Measurements from ENCODE around the gene PAGE2.
"Not testable (repeated sequence)": the region's sequence is repeated elsewhere in the genome, so short reads cannot be mapped to it uniquely, and the experiment has no call there.

PAGE2 gene

GRCh38 chrX:55088795-55089489, at the start of gene PAGE2:
Gene PAGE2 (plus strand): TSS chrX:55089018. CDS start chrX:55090021, 1,003 bp downstream.
- TF ChIP-seq ZNF274 (IDR thresholded peaks at IDR 0.05; ENCODE audit: low read depth, low read length), result no peak
- no peak within 1 kb of the TSS for H3K4me3 ChIP-seq (ENCODE audit: low read length)

- TF ChIP-seq ZNF274 (IDR thresholded peaks at IDR 0.05; ENCODE audit: low read depth, low read length), result no peak
- H3K4me3 ChIP-seq (ENCODE audit: low read length), result no peak overlapping the region
Observed at GRCh38 chrX:55039471-55039870, 49.3 kb upstream of the PAGE2 start.

GRCh38 chrX:55041514-55041913, 47.3 kb upstream of the PAGE2 start:
- H3K4me3 ChIP-seq (ENCODE audit: low read length), result no peak overlapping the region
- TF ChIP-seq ZNF274 (IDR thresholded peaks at IDR 0.05; ENCODE audit: low read depth, low read length), result no peak

- not testable (repeated sequence) for H3K4me3 ChIP-seq (ENCODE audit: low read length)
Observed at GRCh38 chrX:55050599-55050998, 38.2 kb upstream of the PAGE2 start.

- no peak for TF ChIP-seq ZNF274 (IDR thresholded peaks at IDR 0.05; ENCODE audit: low read depth, low read length)
- no peak overlapping the region for H3K4me3 ChIP-seq (ENCODE audit: low read length)
Observed at GRCh38 chrX:55056820-55057674, 31.8 kb upstream of the PAGE2 start.

GRCh38 chrX:55057675-55058249, 31.1 kb upstream of the PAGE2 start:
- TF ChIP-seq ZNF274 (IDR thresholded peaks at IDR 0.05; ENCODE audit: low read depth, low read length), result no peak
- H3K4me3 ChIP-seq (ENCODE audit: low read length), result no peak overlapping the region

GRCh38 chrX:55067180-55067579, 21.6 kb upstream of the PAGE2 start:
- not testable (repeated sequence) for H3K4me3 ChIP-seq (ENCODE audit: low read length)

- TF ChIP-seq ZNF274 (IDR thresholded peaks at IDR 0.05; ENCODE audit: low read depth, low read length), result no peak
- no peak overlapping the region for H3K4me3 ChIP-seq (ENCODE audit: low read length)
Observed at GRCh38 chrX:55072286-55072685, 16.5 kb upstream of the PAGE2 start.

- TF ChIP-seq ZNF274 (IDR thresholded peaks at IDR 0.05; ENCODE audit: low read depth, low read length), result no peak
- no peak within 1 kb of the TSS for H3K4me3 ChIP-seq (ENCODE audit: low read length)
Observed at GRCh38 chrX:55074851-55075467, 13.9 kb upstream of the PAGE2 start, which contains the start of gene PAGE2B. Gene PAGE2B (plus strand): TSS chrX:55075030. CDS start chrX:55076042, 1,012 bp downstream.

GRCh38 chrX:55098691-55099090, 9.9 kb downstream of the PAGE2 start:
- TF ChIP-seq ZNF274 (IDR thresholded peaks at IDR 0.05; ENCODE audit: low read depth, low read length), result no peak
- no peak overlapping the region for H3K4me3 ChIP-seq (ENCODE audit: low read length)

- TF ChIP-seq ZNF274 (IDR thresholded peaks at IDR 0.05; ENCODE audit: low read depth, low read length), result no peak
- no peak overlapping the region for H3K4me3 ChIP-seq (ENCODE audit: low read length)
Observed at GRCh38 chrX:55099162-55099561, 10.3 kb downstream of the PAGE2 start.

- no peak overlapping the region for H3K4me3 ChIP-seq (ENCODE audit: low read length)
- no peak for TF ChIP-seq ZNF274 (IDR thresholded peaks at IDR 0.05; ENCODE audit: low read depth, low read length)
Observed at GRCh38 chrX:55102754-55103153, 13.9 kb downstream of the PAGE2 start.

- no peak for TF ChIP-seq ZNF274 (IDR thresholded peaks at IDR 0.05; ENCODE audit: low read depth, low read length)
- H3K4me3 ChIP-seq (ENCODE audit: low read length), result no peak overlapping the region
Observed at GRCh38 chrX:55107262-55107661, 18.4 kb downstream of the PAGE2 start.

GRCh38 chrX:55107911-55108310, 19.1 kb downstream of the PAGE2 start:
- no peak for TF ChIP-seq ZNF274 (IDR thresholded peaks at IDR 0.05; ENCODE audit: low read depth, low read length)
- H3K4me3 ChIP-seq (ENCODE audit: low read length), result no peak overlapping the region

Measured in GM08714 (cell line).